WTC11 (cell line): ENCODE results near the gene RHOB. TPM values are rescaled to one million over a fixed set of nuclear protein-coding genes. Genes with fewer than 3 reads are reported as not detected.

Experiments
- ATAC-seq: fragments of 200-7000 bp; cut with Tn5 transposase; 2 replicates; pipeline ENCODE4 v1.10.0; 2021; ENCODE audit warnings: mild to moderate bottlenecking, moderate library complexity
- CTCF ChIA-PET: fragments of 300-600 bp; sonication (Branson Sonifier 250); formaldehyde crosslinking; loops from one replicate; lab custom pipeline; 2021; ENCODE audit warnings: antibody characterized with exemption; lab: Charles Lee
- POLR2A ChIA-PET: fragments of 350-600 bp; sonication (Branson Sonifier 250); formaldehyde crosslinking; loops from one replicate; lab custom pipeline; 2021; ENCODE audit warnings: antibody characterized with exemption; lab: Charles Lee
- DNase-seq: peaks from one replicate; pipeline ENCODE4 v3.0.0; 2021; ENCODE audit warnings: low spot score
- H3K27ac Mint-ChIP-seq: 2 replicates; pipeline ENCODE4 v1.8.0; 2021; ENCODE audit warnings: mixed read lengths
- H3K27me3 Mint-ChIP-seq: 2 replicates; pipeline ENCODE4 v1.8.0; 2021; ENCODE audit warnings: low read depth, mild to moderate bottlenecking, moderate library complexity, mixed read lengths
- H3K36me3 Mint-ChIP-seq: 2 replicates; pipeline ENCODE4 v1.8.0; 2021; ENCODE audit warnings: mixed read lengths
- H3K4me1 Mint-ChIP-seq: 2 replicates; pipeline ENCODE4 v1.8.0; 2022; ENCODE audit warnings: mixed read lengths
- H3K4me3 Mint-ChIP-seq: 2 replicates; pipeline ENCODE4 v1.8.0; 2021; ENCODE audit warnings: mild to moderate bottlenecking, moderate library complexity, mixed read lengths
- H3K9me3 Mint-ChIP-seq: 2 replicates; pipeline ENCODE4 v1.8.0; 2021; ENCODE audit warnings: mixed read lengths
- AFF4 ChIP-seq: sonication (generic); formaldehyde crosslinking; IDR thresholded peaks from 2 replicates; pipeline ENCODE4 v1.8.1; 2023; ENCODE audit warnings: mild to moderate bottlenecking, missing genetic modification reagents, borderline replicate concordance
- CREM ChIP-seq: sonication (generic); formaldehyde crosslinking; IDR thresholded peaks from 2 replicates; pipeline ENCODE4 v1.8.1; 2022; ENCODE audit warnings: mild to moderate bottlenecking, missing genetic modification reagents, moderate library complexity
- FOXJ3 ChIP-seq: sonication (generic); formaldehyde crosslinking; IDR thresholded peaks from 2 replicates; pipeline ENCODE4 v1.9.0; 2021; ENCODE audit warnings: missing genetic modification reagents, mild to moderate bottlenecking, borderline replicate concordance
- GABPB1 ChIP-seq: sonication (generic); formaldehyde crosslinking; IDR thresholded peaks from 2 replicates; pipeline ENCODE4 v1.8.1; 2023; ENCODE audit warnings: mild to moderate bottlenecking, missing genetic modification reagents
- MXD4 ChIP-seq: fragments of 250-450 bp; sonication (Bioruptor Pico); IDR thresholded peaks from 2 replicates; pipeline ENCODE4 v1.8.0; 2021; ENCODE audit warnings: mild to moderate bottlenecking, moderate library complexity, borderline replicate concordance
- NFATC4 ChIP-seq: fragments of 250-450 bp; sonication (Bioruptor Pico); IDR thresholded peaks from 2 replicates; pipeline ENCODE4 v1.9.0; 2021; ENCODE audit warnings: mild to moderate bottlenecking
- NR2C2 ChIP-seq: sonication (generic); formaldehyde crosslinking; IDR thresholded peaks from 2 replicates; pipeline ENCODE4 v1.8.0; 2022; ENCODE audit warnings: mild to moderate bottlenecking, missing genetic modification reagents
- SMAD4 ChIP-seq: sonication (generic); formaldehyde crosslinking; IDR thresholded peaks from 2 replicates; pipeline ENCODE4 v1.8.0; 2022; ENCODE audit warnings: mild to moderate bottlenecking, missing genetic modification reagents
- TCF7 ChIP-seq: sonication (generic); formaldehyde crosslinking; IDR thresholded peaks from 2 replicates; pipeline ENCODE4 v1.8.0; 2022; ENCODE audit warnings: mild to moderate bottlenecking, low read depth, missing genetic modification reagents, moderate library complexity
- ZNF121 ChIP-seq: sonication (generic); formaldehyde crosslinking; IDR thresholded peaks from 2 replicates; pipeline ENCODE4 v1.8.0; 2023; ENCODE audit warnings: missing genetic modification reagents
- ZNF219 ChIP-seq: sonication (generic); formaldehyde crosslinking; IDR thresholded peaks from 2 replicates; pipeline ENCODE4 v1.8.0; 2023; ENCODE audit warnings: missing genetic modification reagents, mild to moderate bottlenecking, borderline replicate concordance
- ZNF281 ChIP-seq: sonication (generic); formaldehyde crosslinking; IDR thresholded peaks from 2 replicates; pipeline ENCODE4 v1.8.0; 2023; ENCODE audit warnings: mild to moderate bottlenecking, missing genetic modification reagents
- ZNF416 ChIP-seq: fragments of 250-450 bp; sonication (Bioruptor Pico); IDR thresholded peaks from 2 replicates; pipeline ENCODE4 v1.9.0; 2021; ENCODE audit warnings: mild to moderate bottlenecking, inconsistent platforms
- ZNF512 ChIP-seq: sonication (generic); formaldehyde crosslinking; IDR thresholded peaks from 2 replicates; pipeline ENCODE4 v1.8.1; 2022; ENCODE audit warnings: missing genetic modification reagents, borderline replicate concordance
- ZNF532 ChIP-seq: fragments of 250-450 bp; sonication (Bioruptor Pico); IDR thresholded peaks from 2 replicates; pipeline ENCODE4 v1.9.0; 2021; ENCODE audit warnings: mild to moderate bottlenecking, borderline replicate concordance
- total RNA-seq: library from RNA; stranded (reverse); gene quantifications from 3 replicates; pipeline ENCODE4 v1.2.3, GENCODE V29; 2021

The RHOB gene
- total RNA-seq, 1 experiment from 2014 or later: 20.4 TPM

GRCh38 chr2:20428717-20429490, 18.0 kb upstream of the RHOB start:
- no peak for ATAC-seq
- Mint-ChIP-seq H3K4me1 (peaks cover 6% of the 10 kb centered on the region), H3K27ac (no peak overlapping the region), H3K9me3 (no peaks in the 10 kb centered on the region), H3K36me3 (no peaks in the 10 kb centered on the region), H3K27me3 (no peaks in the 10 kb centered on the region; the same call in 1 of the 2 replicates), H3K4me3 (no peak overlapping the region)
- ChIA-PET POLR2A (no interaction called here), CTCF (interaction anchor here (1.6 to 1.8 kb wide), 3 partner anchors 207 to 222 kb away, joined by 6 to 7 read pairs (median 6); partner anchors contain the start of gene HS1BP3)
- TF ChIP-seq TCF7: no peak
- no peak for TF ChIP-seq ZNF512 (CRISPR knock-in tag)
- TF ChIP-seq NFATC4 (CRISPR knock-in tag): no peak
- TF ChIP-seq ZNF416 (CRISPR knock-in tag): no peak
- no peak for TF ChIP-seq AFF4 (CRISPR knock-in tag)
- TF ChIP-seq ZNF219 (CRISPR knock-in tag): no peak
- no peak for TF ChIP-seq ZNF281 (CRISPR knock-in tag)
- DNase-seq: no peak

GRCh38 chr2:20429528-20429927, 17.3 kb upstream of the RHOB start:
- no peaks in the 10 kb centered on the region for H3K36me3 Mint-ChIP-seq
- H3K9me3 Mint-ChIP-seq: no peaks in the 10 kb centered on the region
- POLR2A ChIA-PET: no interaction called here
- H3K4me3 Mint-ChIP-seq: no peak overlapping the region
- DNase-seq: no peak
- TF ChIP-seq CREM (no peak), NR2C2 (CRISPR knock-in tag) (no peak), ZNF121 (CRISPR knock-in tag) (no peak), SMAD4 (no peak), ZNF512 (CRISPR knock-in tag) (no peak), FOXJ3 (CRISPR knock-in tag) (no peak), GABPB1 (no peak), MXD4 (CRISPR knock-in tag) (no peak), ZNF532 (no peak)
- TF ChIP-seq, all 79 proteins: peak for 0
- Mint-ChIP-seq H3K4me1 (peaks cover 6% of the 10 kb centered on the region), H3K27me3 (no peaks in the 10 kb centered on the region; the same call in 1 of the 2 replicates), H3K27ac (no peak overlapping the region)
- CTCF ChIA-PET: interaction anchor here (1.7 kb wide), 1 partner anchor 213 kb away, joined by 6 read pairs; no protein-coding TSS in a partner anchor
- ATAC-seq: no peak
